ENCODE measurements around the gene CAMKK1.

The CAMKK1 gene

DNA sequence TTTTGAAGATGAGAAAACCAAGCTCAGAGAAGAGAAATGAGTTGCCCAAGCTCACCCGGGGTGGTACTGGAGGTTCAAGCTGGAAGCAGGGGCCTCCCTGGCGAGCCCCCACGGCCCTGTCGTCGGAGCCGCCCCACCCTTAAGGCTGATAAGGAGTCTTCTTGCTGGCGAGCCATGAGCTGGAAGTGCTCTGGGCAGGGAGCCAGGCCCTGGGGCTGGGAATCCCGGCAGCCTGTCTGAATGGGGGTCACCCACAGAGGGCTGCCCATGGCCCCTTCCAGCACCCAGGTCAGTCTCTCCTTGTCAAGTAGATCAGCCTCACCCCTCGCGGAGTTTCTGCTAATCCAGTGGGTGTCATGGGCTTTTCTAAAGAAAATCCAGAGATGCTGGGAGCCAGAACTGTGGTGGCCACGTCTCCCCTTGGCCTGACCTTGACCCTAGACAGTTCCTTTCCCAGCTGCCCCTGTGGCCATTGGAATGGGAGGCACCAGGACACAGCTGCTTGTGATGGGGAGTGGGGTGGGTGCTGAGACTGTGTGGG, 24.6 kb upstream of the CAMKK1 start:
- DNase-seq: no peak

GRCh38 chr17:3916825-3917224, 24.0 kb upstream of the CAMKK1 start:
- no peak for DNase-seq

- no peak for DNase-seq
Observed at GRCh38 chr17:3915995-3916696, 23.3 kb upstream of the CAMKK1 start, which contains the start of gene P2RX1. P2RX1 (minus strand) TSS chr17:3916465; CDS start chr17:3916225, 240 bp downstream.

DNA sequence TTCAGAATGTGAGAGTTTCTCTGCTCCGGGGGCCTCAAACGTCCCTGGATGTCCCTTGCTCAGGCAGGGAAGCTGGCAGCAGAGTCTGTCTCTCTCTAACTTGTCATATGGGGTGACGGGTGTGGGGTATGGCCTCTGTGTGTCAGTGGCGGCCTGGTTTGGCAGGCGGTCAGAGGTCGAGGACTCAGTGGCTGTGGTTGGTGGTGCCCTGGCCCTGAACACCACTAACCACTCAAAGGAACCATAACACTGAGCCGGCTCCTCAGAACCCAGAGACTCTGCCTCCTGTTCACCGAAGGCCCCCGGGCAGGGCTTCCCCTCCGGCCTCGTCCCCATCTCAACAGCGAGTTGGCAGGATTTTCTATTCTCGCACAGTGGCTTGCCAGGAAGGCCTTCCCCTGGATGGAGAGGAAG, 22.7 kb upstream of the CAMKK1 start:
- DNase-seq: no peak

DNA sequence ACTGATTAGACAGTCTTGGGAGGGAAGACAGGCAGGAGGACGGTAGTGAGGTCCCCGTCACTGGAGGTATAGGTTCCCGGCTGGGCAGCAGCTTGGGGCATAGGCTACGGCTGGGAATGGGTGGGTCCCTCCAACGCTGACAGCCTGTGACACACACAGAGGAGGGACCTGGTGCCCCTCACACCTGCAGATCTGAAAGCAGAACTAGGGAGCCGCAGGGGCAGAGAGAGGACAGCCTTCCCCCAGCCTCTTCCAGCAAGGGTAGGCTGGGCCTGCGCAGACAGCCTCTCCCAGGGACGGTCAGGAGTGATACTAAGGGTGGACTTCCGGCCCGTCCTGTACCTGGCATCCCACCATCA, 21.4 kb upstream of the CAMKK1 start:
- no peak for DNase-seq

DNA sequence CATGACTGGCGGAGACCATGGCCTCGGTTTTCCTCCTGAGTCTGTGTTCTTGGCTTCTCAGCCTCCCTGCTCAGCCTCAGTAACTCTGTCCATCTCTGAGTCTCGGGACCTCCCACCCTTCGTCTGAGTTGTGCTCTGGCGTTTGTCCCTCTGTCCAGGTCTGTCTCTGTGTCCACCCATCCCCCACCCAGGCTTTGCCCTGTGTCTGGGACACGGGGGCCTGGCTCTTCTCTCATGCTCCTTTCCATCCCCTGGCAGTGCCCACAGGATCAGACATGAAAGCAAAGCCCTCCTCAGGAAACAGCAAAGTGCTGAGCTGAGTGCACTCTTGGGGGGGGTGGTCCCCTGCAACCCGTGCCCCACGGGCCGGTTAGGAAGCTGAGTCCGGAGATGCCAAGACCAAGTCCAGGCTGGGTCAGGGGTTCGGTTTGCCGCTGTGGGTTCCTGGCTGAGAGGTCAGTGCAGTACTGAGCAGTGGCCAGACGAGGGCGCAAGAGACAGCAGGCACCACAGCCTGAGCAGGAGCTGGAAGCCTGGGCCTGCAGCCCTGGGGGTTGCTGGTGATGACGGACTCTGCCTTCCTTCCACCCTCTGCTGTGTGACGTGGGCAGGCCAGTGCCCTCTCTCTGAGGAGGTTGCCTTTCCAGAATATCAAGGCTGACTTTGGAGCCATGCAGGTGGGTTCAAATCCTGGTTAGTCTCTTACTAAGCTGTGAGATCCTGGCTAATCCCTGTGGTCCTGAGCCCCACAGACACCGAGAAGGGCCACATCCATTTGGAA, 20.9 kb upstream of the CAMKK1 start:
- DNase-seq: peak; percentile 79

DNA sequence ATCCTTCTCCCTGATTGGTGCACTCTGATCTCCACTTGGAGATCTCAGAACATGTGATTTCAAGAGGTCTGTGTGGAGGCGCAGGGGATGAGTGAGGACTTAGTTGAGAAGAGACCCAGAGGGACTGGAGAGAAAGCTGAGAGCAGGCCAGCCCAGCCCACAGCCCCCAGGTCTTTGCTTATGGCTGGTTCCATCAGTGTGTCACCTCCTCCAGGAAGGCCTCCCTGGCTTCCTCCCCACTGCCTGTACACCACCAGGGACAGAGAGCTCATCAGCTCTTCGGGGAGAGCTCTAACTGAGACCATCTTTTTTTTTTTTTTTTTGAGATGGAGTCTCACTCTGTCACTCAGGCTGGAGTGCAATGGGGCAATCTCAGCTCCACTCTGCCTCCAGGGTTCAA, 20.0 kb upstream of the CAMKK1 start:
- DNase-seq: no peak

GRCh38 chr17:3911271-3912053, 18.6 kb upstream of the CAMKK1 start:
- no peak for DNase-seq

DNA sequence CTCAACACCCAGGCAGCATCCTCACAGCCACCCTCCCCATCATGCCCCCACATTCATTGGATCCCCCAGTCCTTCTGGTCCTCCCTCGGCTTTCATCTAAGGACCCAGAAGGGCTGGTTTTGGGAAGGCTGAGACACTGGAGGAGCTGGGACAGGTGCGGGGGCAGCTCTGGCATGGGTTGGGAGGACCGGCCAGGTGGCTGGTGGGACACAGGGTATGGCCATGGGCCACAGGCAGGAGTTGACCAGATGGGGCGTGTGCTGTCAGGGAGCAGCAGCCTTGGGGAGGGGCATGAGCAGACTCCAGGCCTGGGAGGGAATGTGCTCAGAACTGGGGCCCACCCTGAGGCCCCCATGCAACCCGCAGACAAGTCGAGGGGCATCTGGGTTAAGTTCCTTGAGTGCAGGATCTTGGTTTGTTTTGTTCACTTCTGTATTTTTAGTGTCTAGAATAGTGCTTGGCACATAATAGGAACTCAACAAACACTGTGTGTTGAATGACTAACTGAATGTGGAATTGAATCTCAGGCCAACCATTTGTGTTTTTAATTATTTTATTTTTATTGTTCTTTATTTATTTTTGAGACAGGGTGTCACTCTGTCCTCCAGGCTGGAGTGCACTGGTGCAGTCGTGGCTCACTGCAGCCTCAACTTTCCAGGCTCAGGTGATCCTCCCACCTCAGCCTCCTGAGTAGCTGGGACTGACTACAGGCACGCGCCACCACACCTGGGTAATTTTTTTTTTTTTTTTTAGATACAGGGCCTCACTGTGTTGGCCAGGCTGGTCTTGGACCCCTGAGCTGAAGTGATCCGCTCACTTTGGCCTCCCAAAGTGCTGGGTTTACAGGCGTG, 17.8 kb upstream of the CAMKK1 start:
- DNase-seq: no peak

GRCh38 chr17:3909257-3909656, 16.4 kb upstream of the CAMKK1 start:
- no peak for DNase-seq

DNA sequence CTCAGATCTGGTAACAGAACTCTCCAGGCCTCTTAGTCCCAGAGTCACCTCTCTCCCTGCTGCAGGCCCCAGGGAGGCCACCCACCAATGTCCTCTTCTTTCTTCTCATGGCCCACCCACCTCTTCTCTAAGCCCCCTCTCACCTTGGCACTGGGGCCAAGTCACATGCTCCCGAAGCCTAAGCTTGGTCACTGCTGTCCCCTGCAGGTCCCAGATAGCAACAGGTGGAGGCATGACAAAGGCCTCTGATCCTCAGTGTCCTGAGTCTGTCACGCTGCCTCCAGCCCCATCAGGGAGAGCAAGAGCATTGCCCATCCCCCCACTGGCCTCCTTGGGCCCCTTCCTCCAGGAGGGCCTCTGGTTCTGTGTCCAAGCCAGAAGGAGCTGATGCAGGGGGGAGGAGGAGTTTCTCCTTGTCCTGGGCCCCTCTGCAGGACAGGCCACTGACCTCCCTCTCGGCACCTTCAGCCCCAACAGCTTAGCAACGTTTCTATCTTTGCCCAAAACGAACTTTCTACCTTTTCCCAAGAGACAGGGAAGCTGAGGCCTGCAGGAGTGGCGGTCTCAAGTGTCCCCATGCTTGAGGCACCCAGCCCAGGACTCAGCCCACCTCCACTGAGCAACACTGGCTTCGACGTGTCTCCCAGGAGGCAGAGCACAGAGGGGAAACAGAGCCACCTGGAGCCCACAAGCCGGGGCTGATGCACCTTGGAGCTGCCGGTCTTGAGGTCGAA, 14.8 kb upstream of the CAMKK1 start:
- DNase-seq: no peak

DNA sequence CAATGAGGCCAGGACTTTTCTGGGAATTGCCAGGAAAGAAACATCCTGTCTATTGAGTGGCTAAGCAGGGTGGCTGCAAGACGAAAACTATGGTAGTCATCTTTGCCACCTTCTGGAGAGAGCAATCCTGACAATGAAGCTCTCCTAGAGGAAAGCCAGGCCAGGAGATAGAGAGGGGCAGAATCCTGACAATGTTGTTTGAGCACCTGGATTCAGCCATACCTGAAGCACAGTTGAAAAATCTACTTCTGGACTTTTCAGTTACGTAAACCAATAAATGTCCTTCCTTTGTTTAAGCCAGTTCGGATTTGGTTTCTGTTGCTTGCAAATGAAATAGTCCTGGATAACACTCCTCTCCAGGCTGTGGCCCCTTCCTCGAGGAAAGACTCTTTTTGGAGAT, 14.0 kb upstream of the CAMKK1 start:
- no peak for DNase-seq

- DNase-seq: no peak
Observed at GRCh38 chr17:3905017-3905520, 12.2 kb upstream of the CAMKK1 start.

- DNase-seq: no peak
Observed at GRCh38 chr17:3904501-3904900, 11.6 kb upstream of the CAMKK1 start.

- DNase-seq: no peak
Observed at GRCh38 chr17:3903881-3904290, 11.0 kb upstream of the CAMKK1 start.

GRCh38 chr17:3903051-3903825, 10.4 kb upstream of the CAMKK1 start:
- DNase-seq: no peak

- no peak for DNase-seq
Observed at GRCh38 chr17:3900646-3901045, 7.8 kb upstream of the CAMKK1 start.

DNA sequence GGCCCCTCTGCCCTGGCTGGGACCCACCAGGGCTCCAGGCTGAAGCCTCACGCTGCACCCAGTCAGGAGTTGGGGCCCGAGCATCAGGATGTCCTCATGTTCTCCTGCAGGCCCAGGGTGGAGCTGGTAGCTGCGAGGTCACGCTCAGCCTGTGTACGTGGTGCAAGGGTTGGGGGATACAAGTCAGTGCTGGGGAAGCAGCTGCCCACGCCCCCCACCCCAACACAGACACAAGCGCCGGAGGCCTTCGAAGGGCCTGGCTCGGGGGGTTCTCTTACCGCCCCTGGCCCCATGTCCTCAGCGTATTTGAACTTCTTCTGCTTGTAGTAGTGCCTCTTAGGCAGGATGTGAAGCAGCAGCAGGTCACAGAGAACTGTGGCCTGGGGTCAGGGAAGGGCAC, 4.9 kb upstream of the CAMKK1 start:
- DNase-seq: no peak

DNA sequence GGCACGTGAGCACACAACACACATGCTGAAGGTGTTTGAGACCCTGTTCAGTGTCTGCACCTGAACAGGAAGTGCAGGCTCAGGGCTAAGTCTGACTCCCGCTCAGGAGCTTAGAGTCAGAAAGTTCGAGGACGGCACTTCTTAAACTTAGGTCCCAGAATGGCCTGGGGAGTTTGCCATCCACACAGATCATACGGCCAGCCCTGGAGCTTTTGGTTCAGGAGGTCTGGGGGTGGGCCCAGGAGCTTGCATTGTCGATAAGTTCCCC, 4.0 kb upstream of the CAMKK1 start:
- no peak for DNase-seq

GRCh38 chr17:3896108-3896967, 3.5 kb upstream of the CAMKK1 start:
- DNase-seq: no peak

Data from 8988T (cell line).